Measurements from ENCODE around the gene CCDC88C. TPM values are rescaled to one million over a fixed set of nuclear protein-coding genes. Genes with fewer than 3 reads are reported as not detected.
"Not testable (repeated sequence)": the region's sequence is repeated elsewhere in the genome, so short reads cannot be mapped to it uniquely, and the experiment has no call there.

CCDC88C gene
- total RNA-seq, 1 experiment from 2014 or later = 45.3 TPM

GRCh38 chr14:91229743-91230200 lies 187.8 kb downstream of the CCDC88C start:
- no peak for DNase-seq (ENCODE audit: low spot score)

- DNase-seq (ENCODE audit: low spot score) = no peak
Measured at GRCh38 chr14:91229005-91229382, 188.6 kb downstream of the CCDC88C start.

- DNase-seq (ENCODE audit: low spot score) = no peak
Measured at GRCh38 chr14:91228112-91229004, 189.3 kb downstream of the CCDC88C start.

- DNase-seq (ENCODE audit: low spot score) = no peak
Measured at GRCh38 chr14:91227183-91227628, 190.4 kb downstream of the CCDC88C start.

GRCh38 chr14:91226360-91226759 lies 191.3 kb downstream of the CCDC88C start:
- not testable (repeated sequence) for DNase-seq (ENCODE audit: low spot score)

GRCh38 chr14:91225025-91225424 lies 192.6 kb downstream of the CCDC88C start:
- DNase-seq (ENCODE audit: low spot score) = no peak

- no peak for DNase-seq (ENCODE audit: low spot score)
Measured at GRCh38 chr14:91223028-91223783, 194.4 kb downstream of the CCDC88C start.

Other genes with a start within 250 kb of the CCDC88C start
- gene GPR68, start 173.1 kb downstream of the CCDC88C start, total RNA-seq (2014; rRNA removed; shearing (Covaris generic)) = 0.31 TPM in 1 of 2 replicates, not detected in the other
- gene PPP4R3A, start 92.5 kb upstream of the CCDC88C start, total RNA-seq (2014; rRNA removed; shearing (Covaris generic)) = 27.8 and 32.2 TPM in 2 replicates